Iris pigment epithelial cell (primary cell): ENCODE results near the gene TXNRD2.
"Not testable (repeated sequence)": the region's sequence is repeated elsewhere in the genome, so short reads cannot be mapped to it uniquely, and the experiment has no call there.

Source experiments
- DNase-seq: peaks from one replicate; pipeline ENCODE4 v3.0.0-alpha.2; 2011; ENCODE audit warnings: low read depth

Gene TXNRD2

DNA sequence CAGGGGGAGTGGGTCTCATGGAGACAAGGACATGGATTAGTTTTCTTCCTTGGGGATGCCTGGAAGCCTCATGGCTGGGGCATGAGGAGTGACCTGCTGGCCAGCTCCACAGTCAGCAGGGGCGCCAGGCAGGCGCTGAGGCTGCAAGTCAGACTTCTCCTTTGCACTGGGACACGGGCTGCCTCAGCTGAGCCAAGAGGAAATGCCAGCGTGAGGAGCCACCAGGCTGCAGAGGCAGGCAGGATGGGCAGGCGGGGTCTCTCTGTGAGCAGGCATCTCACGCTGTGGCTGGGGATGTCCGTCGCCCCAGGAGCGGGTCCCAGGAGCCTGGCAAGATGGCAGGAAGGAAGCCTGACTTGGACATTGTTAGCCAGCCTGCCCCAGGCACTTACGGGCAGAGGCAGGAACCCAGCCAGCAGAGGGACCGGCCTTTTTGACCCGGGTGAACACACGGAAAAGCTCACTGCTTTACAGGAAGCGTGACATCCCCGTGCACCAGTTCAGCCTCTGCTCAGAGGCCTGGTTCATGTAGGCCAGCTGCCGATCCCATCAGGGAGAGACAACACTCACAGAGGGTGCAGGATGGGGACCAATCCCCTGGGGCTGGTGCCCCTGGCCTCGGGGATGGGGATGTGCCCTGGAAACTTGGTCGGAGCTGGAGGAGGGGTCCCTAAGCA, 97.1 kb downstream of the TXNRD2 start:
- DNase-seq, result peak; percentile 35

- DNase-seq, result no peak
These were observed 97.7 kb downstream of the TXNRD2 start for GRCh38 chr22:19843857-19844376.

GRCh38 chr22:19843107-19843856, 98.3 kb downstream of the TXNRD2 start:
- DNase-seq, result no peak

DNA sequence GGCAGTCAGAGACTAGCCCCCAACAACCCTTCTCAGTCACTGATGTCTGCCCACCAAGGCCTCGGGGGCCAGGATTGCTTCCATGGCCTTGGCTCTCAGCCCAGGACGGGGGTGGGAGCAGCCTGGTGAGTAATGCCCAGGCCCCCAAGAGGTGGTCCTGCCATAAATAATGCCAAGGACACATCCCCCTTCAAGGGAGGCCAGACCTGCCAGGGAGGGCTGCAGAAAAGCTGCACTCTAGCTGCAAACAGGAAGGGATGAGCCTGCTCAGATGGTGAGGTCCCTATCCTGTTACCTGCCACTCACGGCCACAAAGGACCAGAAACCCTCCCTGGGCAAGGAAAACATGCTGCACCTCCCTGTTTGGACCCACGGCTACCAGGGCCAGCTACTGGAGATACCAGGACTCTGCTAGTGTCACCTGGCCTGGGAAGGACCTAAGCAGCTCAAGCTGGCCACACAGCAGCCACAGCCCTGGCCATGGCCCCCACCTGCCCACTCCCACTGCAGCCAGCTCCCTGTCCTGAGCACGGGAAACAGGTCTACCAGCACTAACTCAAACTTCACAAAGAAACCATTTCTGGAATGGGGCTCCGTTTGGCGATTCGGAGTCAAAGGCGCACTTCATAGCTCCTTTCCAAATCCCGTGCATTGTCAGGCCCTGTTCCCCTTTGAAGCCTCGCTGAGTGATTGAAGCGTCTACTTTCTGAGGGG, 99.1 kb downstream of the TXNRD2 start:
- DNase-seq, result no peak

DNA sequence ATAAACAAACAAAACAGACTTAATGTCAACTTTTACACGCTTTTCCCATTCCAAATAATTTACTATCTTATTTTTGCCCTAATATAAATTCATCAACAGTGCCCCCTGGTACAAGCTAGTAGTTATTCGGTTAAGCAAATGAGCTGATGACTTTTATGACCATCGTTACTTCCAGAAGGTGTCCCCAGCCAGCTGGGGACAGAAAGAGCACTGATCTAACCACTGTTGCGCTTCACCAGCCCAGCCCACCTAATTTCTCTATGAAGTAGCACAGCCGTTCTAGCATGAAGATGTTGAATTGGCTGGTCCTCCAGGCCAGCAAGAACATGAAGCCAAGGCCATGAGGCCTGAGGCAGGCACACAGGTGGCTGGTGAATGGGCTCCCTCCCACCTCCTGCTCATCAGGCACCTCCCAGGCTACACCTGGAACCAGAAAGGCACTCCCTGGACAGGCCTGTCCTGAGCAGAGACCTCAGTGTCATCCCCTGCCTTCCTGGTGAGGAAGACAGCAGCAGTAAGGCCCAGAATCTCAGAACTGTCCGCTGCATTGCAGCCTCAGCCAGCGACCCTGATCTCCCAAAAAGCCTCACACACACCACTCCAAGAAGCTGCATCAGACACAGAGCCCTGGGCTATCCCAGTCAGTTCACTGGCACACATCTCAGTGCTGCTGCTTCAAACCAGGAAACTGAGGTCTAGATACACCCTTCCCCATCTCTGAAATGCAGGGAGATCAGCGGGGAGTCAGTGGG, 99.8 kb downstream of the TXNRD2 start:
- no peak for DNase-seq

- DNase-seq, result no peak
These were observed 100.5 kb downstream of the TXNRD2 start for GRCh38 chr22:19840955-19841640.

- no peak for DNase-seq
These were observed 101.6 kb downstream of the TXNRD2 start for GRCh38 chr22:19840059-19840458.

GRCh38 chr22:19837915-19838314, 103.7 kb downstream of the TXNRD2 start:
- no peak for DNase-seq

- no peak for DNase-seq
These were observed 105.1 kb downstream of the TXNRD2 start for GRCh38 chr22:19836512-19836911.

DNA sequence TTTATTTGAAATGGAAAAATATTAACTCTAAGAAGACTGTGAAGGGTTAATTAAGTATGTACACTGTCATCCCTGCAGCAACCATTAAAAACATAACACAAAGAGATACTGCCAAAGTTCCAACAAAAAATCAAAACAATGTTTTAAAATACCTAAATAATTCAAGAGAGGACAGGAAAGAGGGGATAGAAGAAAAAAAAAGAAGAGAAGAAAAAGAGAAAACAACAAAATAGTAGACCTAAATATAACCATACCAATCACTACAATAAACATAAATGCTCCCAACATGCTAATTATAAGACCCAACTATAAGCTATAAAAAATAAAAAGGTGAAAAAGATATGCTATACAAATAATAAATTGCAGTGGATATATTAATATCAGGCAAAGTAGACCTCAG, 107.0 kb downstream of the TXNRD2 start:
- DNase-seq, result no peak

DNA sequence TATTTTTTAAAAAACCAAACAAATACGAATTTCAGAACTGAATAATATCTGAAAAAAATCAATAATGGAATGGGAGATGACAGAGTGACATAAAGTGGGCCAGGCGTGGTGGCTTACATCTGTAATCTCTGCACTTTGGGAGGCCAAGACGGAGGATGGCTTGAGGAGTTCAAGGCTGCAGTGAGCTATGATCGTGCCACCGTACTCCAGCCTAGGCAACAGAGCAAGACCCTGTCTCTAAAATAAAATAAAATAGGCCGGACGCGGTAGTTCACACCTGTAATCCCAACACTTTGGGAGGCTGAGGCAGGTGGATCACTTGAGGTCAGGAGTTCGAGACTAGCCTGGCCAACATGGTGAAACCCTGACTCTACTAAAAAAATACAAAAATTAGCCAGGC, 108.3 kb downstream of the TXNRD2 start:
- not testable (repeated sequence) for DNase-seq

DNA sequence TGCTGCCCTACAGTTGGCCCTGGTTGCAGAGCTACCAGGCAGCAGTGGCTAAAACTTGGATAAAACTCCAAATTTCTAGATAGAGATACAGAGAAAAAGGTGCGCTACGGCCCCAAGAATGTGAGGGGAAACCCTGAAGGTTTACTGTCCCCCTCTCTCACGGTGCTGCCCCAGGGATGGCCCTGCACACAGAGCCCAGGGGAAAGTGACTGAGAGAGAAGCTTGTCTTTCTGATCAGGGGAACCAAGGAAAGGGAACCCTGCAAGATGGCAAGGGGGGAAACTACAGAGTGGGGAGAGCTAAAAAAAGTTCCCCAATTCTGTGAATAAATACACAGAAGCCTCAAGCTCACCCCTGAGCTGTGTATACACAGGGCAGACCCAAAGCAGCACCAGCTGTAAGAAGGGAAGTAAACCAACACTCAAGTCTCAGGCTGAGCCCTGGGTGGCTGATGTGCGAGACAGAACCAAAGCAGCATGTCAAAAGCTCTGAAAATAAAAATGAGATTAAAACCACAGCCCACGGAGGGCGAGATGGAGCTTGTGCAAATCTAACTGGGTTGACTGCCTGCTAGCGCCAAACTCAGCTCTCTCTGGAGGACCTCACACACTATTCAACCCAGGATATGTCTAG, 109.0 kb downstream of the TXNRD2 start:
- DNase-seq, result no peak

DNA sequence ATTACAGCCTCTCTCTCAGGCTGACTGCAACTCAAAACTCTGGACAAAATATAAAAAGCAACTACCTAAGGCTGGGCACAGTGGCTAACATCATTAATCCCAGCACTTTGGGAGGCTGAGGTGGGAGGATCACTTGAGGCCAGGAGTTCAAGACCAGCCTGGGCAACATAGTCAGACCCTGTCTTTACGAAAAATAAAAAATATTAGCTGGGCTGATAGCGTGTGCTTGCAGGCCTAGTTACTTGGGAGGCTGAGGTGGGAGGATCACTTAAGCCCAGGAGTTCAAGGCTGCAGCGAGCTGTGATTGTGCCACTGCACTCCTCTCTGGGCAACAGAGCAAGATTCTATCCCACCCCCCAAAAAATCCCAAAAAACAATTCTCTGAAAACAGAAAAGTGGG, 109.6 kb downstream of the TXNRD2 start:
- DNase-seq, result not testable (repeated sequence)

GRCh38 chr22:19831016-19831415, 110.6 kb downstream of the TXNRD2 start:
- DNase-seq, result no peak

DNA sequence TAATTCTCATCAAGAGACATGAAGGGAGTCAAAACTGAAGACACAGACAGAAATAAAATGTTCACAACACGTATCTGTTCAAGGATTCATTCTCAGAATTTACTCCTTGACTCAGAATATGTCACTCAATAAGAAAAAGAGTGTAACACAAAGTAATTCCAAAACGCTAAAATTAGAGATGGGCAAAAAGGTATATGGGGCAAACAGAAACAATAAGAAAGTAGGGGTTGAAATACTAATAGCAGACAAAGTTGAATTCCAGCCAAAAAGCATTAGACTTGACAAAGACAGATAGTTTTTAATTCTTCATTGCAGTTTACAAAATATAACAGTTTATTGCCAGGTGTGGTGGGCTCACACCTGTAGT, 113.6 kb downstream of the TXNRD2 start:
- DNase-seq, result no peak

- DNase-seq, result no peak
These were observed 114.1 kb downstream of the TXNRD2 start for GRCh38 chr22:19827341-19828034.

- no peak for DNase-seq
These were observed 115.0 kb downstream of the TXNRD2 start for GRCh38 chr22:19826619-19826950.

- no peak for DNase-seq
These were observed 115.6 kb downstream of the TXNRD2 start for GRCh38 chr22:19825904-19826618.
